GM12872 (cell line): ENCODE results near the gene TMEM53.
A peak's percentile ranks its signal among the peaks of the same experiment; 100 is the strongest.

ENCODE experiments used
- CTCF ChIP-seq: IDR thresholded peaks from 3 replicates; pipeline ENCODE4 v1.5.1; 2011; ENCODE audit warnings: low read depth, mild to moderate bottlenecking, low read length, moderate library complexity; ENCODE audit not compliant: insufficient read depth

The TMEM53 gene

DNA sequence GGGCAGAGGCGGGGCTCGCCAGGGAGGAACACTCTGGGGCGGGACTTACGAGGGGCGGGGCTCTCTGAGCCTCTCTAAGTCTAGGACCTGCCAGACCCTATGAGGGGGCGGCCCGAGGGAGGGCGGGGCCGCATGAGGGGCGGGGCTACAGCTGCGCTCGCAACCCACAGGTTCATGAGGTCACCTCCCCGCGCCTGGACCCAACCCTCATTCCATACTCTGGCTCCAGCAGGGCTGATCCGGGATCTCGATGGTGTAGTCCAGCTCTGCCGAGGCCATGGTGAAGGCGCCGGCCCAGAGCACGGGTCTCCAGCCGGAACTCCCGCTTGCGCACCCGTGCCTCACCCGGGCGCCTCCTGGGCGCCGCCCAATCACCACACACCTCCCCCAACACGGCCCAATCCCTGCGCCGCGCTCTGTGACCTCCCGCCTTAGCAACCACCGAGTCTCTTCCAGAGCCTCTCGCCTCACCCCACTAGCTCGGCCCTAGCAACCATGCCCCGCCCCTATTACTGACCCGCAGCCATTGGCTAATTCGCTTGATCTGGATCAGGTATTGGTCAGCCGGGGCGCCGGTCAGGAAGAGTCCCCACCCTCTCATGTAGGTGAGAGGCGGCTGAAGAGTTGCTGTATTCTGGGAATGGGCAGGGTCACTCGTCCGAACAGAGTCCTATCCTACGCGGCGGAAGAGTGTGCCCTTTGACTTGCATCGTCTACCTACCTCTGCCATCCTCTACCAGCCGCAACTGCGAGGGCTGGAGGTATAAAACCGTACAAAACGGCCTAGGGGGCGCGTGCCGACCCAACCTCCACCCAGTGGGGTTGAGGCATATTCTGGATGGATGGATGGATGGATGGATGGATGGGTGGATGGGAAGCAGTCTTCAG is at the start of gene TMEM53, which contains the start of gene ARMH1:
Gene TMEM53 (minus strand): TSS at position 369 of the 888 bp plus-strand sequence. CDS start 90 bp downstream, at position 279.
Gene ARMH1 (plus strand): TSS at position 602 of the 888 bp plus-strand sequence. CDS start 14,984 bp downstream, outside the sequence.
- 0 out of 3 replicates have a peak, but pooled peaks have one; percentile 15 for TF ChIP-seq CTCF

- TF ChIP-seq CTCF = no peak
Measured at GRCh38 chr1:44723496-44724295, 49.4 kb upstream of the TMEM53 start.

DNA sequence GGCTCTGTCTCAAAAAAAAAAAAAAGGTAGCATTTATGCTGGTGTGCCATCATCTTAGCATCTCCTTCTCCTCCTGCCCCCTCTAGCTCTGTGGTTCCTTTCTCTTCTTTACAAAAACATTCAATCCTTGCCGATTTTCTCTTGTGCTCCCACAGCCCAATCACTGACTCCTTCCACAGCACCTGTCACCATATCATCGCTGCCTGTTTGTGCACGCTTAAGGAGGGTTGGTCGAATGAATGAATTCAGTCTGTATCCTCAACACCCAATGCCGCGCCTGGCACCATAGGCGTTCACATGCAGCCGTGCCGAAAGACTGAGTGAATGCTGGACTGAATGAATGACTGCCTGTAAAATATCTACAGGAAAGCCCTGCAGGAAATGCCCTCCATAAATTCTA is 48.8 kb upstream of the TMEM53 start:
- no peak for TF ChIP-seq CTCF

- TF ChIP-seq CTCF = no peak
Measured at GRCh38 chr1:44721485-44722361, 47.4 kb upstream of the TMEM53 start.

- TF ChIP-seq CTCF = no peak
Measured at GRCh38 chr1:44720281-44720680, 46.0 kb upstream of the TMEM53 start.

DNA sequence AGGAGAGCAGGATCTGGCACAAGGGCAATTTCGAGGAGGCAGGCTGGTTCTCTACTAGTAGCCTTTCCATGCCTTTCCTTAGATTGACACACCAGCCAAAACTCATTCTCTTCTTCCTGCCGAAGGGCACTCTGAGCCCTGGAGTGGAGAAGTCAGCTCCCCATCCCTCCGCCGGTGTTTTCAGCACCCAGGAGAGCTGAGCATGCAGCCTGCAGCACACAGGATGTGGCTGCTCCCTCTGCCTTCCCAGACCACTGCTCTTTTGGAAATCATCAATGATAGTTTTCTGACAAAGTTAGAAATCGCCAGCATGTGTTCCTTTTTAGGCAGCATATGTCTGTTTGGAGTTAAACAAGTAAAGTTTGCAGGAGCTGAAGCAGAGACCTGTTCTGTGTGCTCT is 45.0 kb upstream of the TMEM53 start:
- TF ChIP-seq CTCF = no peak
